HG03565 (cell line): Measurements from ENCODE around the gene ID3.

Experiments used
- ATAC-seq: cut with Tn5 transposase; IDR thresholded peaks from one replicate; pipeline ENCODE4 v1.9.1; 2021; ENCODE audit warnings: mild to moderate bottlenecking, moderate library complexity; ENCODE audit not compliant: unreplicated experiment

The ID3 gene

GRCh38 chr1:23566304-23566703 is 7.0 kb upstream of the ID3 start:
- ATAC-seq, result no peak

- no peak for ATAC-seq
Observed at GRCh38 chr1:23565776-23566175, 6.5 kb upstream of the ID3 start.

- ATAC-seq, result no peak
Observed at GRCh38 chr1:23564529-23565122, 5.3 kb upstream of the ID3 start.

- no peak for ATAC-seq
Observed at GRCh38 chr1:23563755-23564374, 4.6 kb upstream of the ID3 start.

- no peak for ATAC-seq
Observed at GRCh38 chr1:23563003-23563402, 3.7 kb upstream of the ID3 start.

- no peak for ATAC-seq
Observed at GRCh38 chr1:23562137-23562876, 3.0 kb upstream of the ID3 start.

- ATAC-seq, result no peak
Observed at GRCh38 chr1:23561813-23562100, 2.5 kb upstream of the ID3 start.

GRCh38 chr1:23561076-23561812 is 1.9 kb upstream of the ID3 start:
- no peak for ATAC-seq

- ATAC-seq, result no peak
Observed at GRCh38 chr1:23559985-23560741, 862 bp upstream of the ID3 start.

- ATAC-seq, result no peak
Observed at GRCh38 chr1:23558872-23559135, 497 bp downstream of the ID3 start.

- ATAC-seq, result no peak
Observed at GRCh38 chr1:23558140-23558871, 995 bp downstream of the ID3 start.

- no peak for ATAC-seq
Observed at GRCh38 chr1:23557471-23558124, 1.7 kb downstream of the ID3 start.

GRCh38 chr1:23556635-23557470 is 2.4 kb downstream of the ID3 start:
- no peak for ATAC-seq

GRCh38 chr1:23555986-23556634 is 3.2 kb downstream of the ID3 start:
- ATAC-seq, result no peak

GRCh38 chr1:23555270-23555985 is 3.9 kb downstream of the ID3 start:
- no peak for ATAC-seq

GRCh38 chr1:23554481-23555269 is 4.6 kb downstream of the ID3 start:
- peak; percentile 40 for ATAC-seq

GRCh38 chr1:23554127-23554480 is 5.2 kb downstream of the ID3 start:
- ATAC-seq, result no peak
